HEK293 (cell line): ENCODE data around the gene CLDN6.

Experiments used
- GLI2 ChIP-seq: fragments of 450-650 bp; formaldehyde crosslinking; IDR thresholded peaks from 2 replicates; pipeline ENCODE4; 2017; ENCODE audit warnings: missing biosample characterization, missing genetic modification characterization, low read depth, borderline replicate concordance
- KLF1 ChIP-seq: fragments of 450-650 bp; formaldehyde crosslinking; IDR thresholded peaks from 2 replicates; pipeline ENCODE4 v1.5.1; 2016; ENCODE audit warnings: missing biosample characterization, missing genetic modification characterization
- KLF16 ChIP-seq: fragments of 450-650 bp; formaldehyde crosslinking; IDR thresholded peaks from 2 replicates; pipeline ENCODE4 v1.5.1; 2017; ENCODE audit warnings: missing biosample characterization, missing genetic modification characterization
- KLF7 ChIP-seq: fragments of 450-650 bp; formaldehyde crosslinking; IDR thresholded peaks from 2 replicates; pipeline ENCODE4 v1.5.1; 2016; ENCODE audit warnings: missing biosample characterization, missing genetic modification characterization, borderline replicate concordance
- KLF9 ChIP-seq: fragments of 450-650 bp; formaldehyde crosslinking; IDR thresholded peaks from 2 replicates; pipeline ENCODE4 v1.5.1; 2016; ENCODE audit warnings: missing biosample characterization, missing genetic modification characterization, low read depth
- PBX3 ChIP-seq: sonication (generic); formaldehyde crosslinking; IDR thresholded peaks from 2 replicates; pipeline ENCODE4 v1.8.1; 2022; ENCODE audit warnings: mild to moderate bottlenecking, moderate library complexity, missing genetic modification reagents
- ZBTB17 ChIP-seq: fragments of 450-650 bp; formaldehyde crosslinking; IDR thresholded peaks from 2 replicates; pipeline ENCODE4 v1.5.1; 2016; ENCODE audit warnings: missing biosample characterization, missing genetic modification characterization
- ZBTB21 ChIP-seq: fragments of 450-650 bp; formaldehyde crosslinking; IDR thresholded peaks from 2 replicates; pipeline ENCODE4 v1.5.1; 2017; ENCODE audit warnings: missing biosample characterization, missing genetic modification characterization
- ZBTB6 ChIP-seq: fragments of 450-650 bp; formaldehyde crosslinking; IDR thresholded peaks from 2 replicates; pipeline ENCODE4 v1.5.1; 2017; ENCODE audit warnings: missing biosample characterization, missing genetic modification characterization
- ZEB2 ChIP-seq: fragments of 450-650 bp; formaldehyde crosslinking; IDR thresholded peaks from 2 replicates; pipeline ENCODE4 v1.5.1; 2016; ENCODE audit warnings: missing biosample characterization, missing genetic modification characterization
- ZFHX2 ChIP-seq: fragments of 450-650 bp; formaldehyde crosslinking; conservative IDR thresholded peaks from 2 replicates; pipeline ENCODE4 v1.5.1; 2016; ENCODE audit warnings: missing biosample characterization, missing genetic modification characterization
- ZNF157 ChIP-seq: fragments of 450-650 bp; formaldehyde crosslinking; IDR thresholded peaks from 2 replicates; pipeline ENCODE4 v1.5.1; 2016; ENCODE audit warnings: missing biosample characterization, missing genetic modification characterization
- ZNF280C ChIP-seq: fragments of 450-650 bp; formaldehyde crosslinking; IDR thresholded peaks from 2 replicates; pipeline ENCODE4 v1.5.1; 2016; ENCODE audit warnings: missing biosample characterization, missing genetic modification characterization
- ZNF341 ChIP-seq: fragments of 450-650 bp; formaldehyde crosslinking; IDR thresholded peaks from 2 replicates; pipeline ENCODE4; 2016; ENCODE audit warnings: low read depth, missing biosample characterization, missing genetic modification characterization
- ZNF426 ChIP-seq: fragments of 450-650 bp; formaldehyde crosslinking; IDR thresholded peaks from 2 replicates; pipeline ENCODE4 v1.5.1; 2017; ENCODE audit warnings: missing biosample characterization, missing genetic modification characterization, mild to moderate bottlenecking, inconsistent platforms, moderate library complexity
- ZNF513 ChIP-seq: fragments of 450-650 bp; IDR thresholded peaks from 2 replicates; pipeline ENCODE4 v1.5.1; 2018; ENCODE audit warnings: missing biosample characterization, missing genetic modification characterization
- ZNF518A ChIP-seq: fragments of 450-650 bp; formaldehyde crosslinking; conservative IDR thresholded peaks from 2 replicates; pipeline ENCODE4 v1.5.1; 2016; ENCODE audit warnings: low read depth, missing biosample characterization, missing genetic modification characterization
- ZNF585B ChIP-seq: fragments of 450-650 bp; formaldehyde crosslinking; IDR thresholded peaks from 2 replicates; pipeline ENCODE4 v1.5.1; 2016; ENCODE audit warnings: missing biosample characterization, missing genetic modification characterization
- ZNF677 ChIP-seq: fragments of 450-650 bp; IDR thresholded peaks from 2 replicates; pipeline ENCODE4 v1.5.0; 2018; ENCODE audit warnings: missing biosample characterization, mild to moderate bottlenecking, missing genetic modification characterization, moderate library complexity
- ZNF76 ChIP-seq: fragments of 450-650 bp; formaldehyde crosslinking; IDR thresholded peaks from 2 replicates; pipeline ENCODE4; 2016; ENCODE audit warnings: low read depth, missing biosample characterization, missing genetic modification characterization, borderline replicate concordance

The CLDN6 gene

GRCh38 chr16:3020604-3021448 is 2.8 kb upstream of the CLDN6 start (continued):
- TF ChIP-seq ZNF341 (peak; percentile 69), ZBTB17 (tag by site-specific recombination) (peak; percentile 32), PBX3 (CRISPR knock-in tag) (0 out of 2 replicates have a peak, but pooled peaks have one; percentile 37), KLF1 (peak; percentile 88), GLI2 (tag by site-specific recombination) (no peak; the same call in 1 of the 2 replicates), ZBTB6 (tag by site-specific recombination) (no peak), ZNF426 (tag by site-specific recombination) (no peak), ZNF513 (tag by site-specific recombination) (0 out of 2 replicates have a peak, but pooled peaks have one; percentile 14), ZEB2 (tag by site-specific recombination) (peak; percentile 98), ZBTB21 (tag by site-specific recombination) (peak; percentile 84), ZNF518A (tag by site-specific recombination) (0 out of 2 replicates have a peak, but pooled peaks have one; percentile 22), ZNF76 (tag by site-specific recombination) (peak; percentile 74; the same call in 1 of the 2 replicates), KLF7 (tag by site-specific recombination) (no peak), KLF16 (tag by site-specific recombination) (peak; percentile 93), ZFHX2 (tag by site-specific recombination) (peak; percentile 64), ZNF677 (tag by site-specific recombination) (no peak), ZNF280C (no peak), ZNF585B (no peak), KLF9 (tag by site-specific recombination) (peak; percentile 89), ZNF157 (no peak)
